ENCODE data around the gene PROK2. TPM values are rescaled to one million over a fixed set of nuclear protein-coding genes. Genes with fewer than 3 reads are reported as not detected.

The PROK2 gene
- total RNA-seq, 1 donor, result not detected

GRCh38 chr3:71733319-71733718, 51.6 kb downstream of the PROK2 start:
- DNase-seq (ENCODE audit: low read depth), result no peak
- no peak for TF ChIP-seq CTCF (IDR thresholded peaks at IDR 0.05; ENCODE audit: insufficient read depth, low read depth, low read length)
- no peak overlapping the region for H3K4me3 ChIP-seq (ENCODE audit: low read depth, low read length)

- no peak overlapping the region for H3K4me3 ChIP-seq (ENCODE audit: low read depth, low read length)
- TF ChIP-seq CTCF (IDR thresholded peaks at IDR 0.05; ENCODE audit: insufficient read depth, low read depth, low read length), result no peak
- no peak for DNase-seq (ENCODE audit: low read depth)
Measured at GRCh38 chr3:71732637-71733036, 52.3 kb downstream of the PROK2 start.

- DNase-seq (ENCODE audit: low read depth), result no peak
- TF ChIP-seq CTCF (IDR thresholded peaks at IDR 0.05; ENCODE audit: insufficient read depth, low read depth, low read length), result no peak
- H3K4me3 ChIP-seq (ENCODE audit: low read depth, low read length), result no peak overlapping the region
Measured at GRCh38 chr3:71728632-71729342, 56.2 kb downstream of the PROK2 start.

GRCh38 chr3:71726146-71726545, 58.8 kb downstream of the PROK2 start:
- DNase-seq (ENCODE audit: low read depth), result no peak
- no peak overlapping the region for H3K4me3 ChIP-seq (ENCODE audit: low read depth, low read length)
- TF ChIP-seq CTCF (IDR thresholded peaks at IDR 0.05; ENCODE audit: insufficient read depth, low read depth, low read length), result no peak

GRCh38 chr3:71725271-71725991, 59.5 kb downstream of the PROK2 start, which contains the start of gene EIF4E3:
Gene EIF4E3, minus strand, starts transcription at chr3:71725402. Its CDS starts 35 bp downstream, at chr3:71725367.
- no peak for DNase-seq (ENCODE audit: low read depth)
- no peak for TF ChIP-seq CTCF (IDR thresholded peaks at IDR 0.05; ENCODE audit: insufficient read depth, low read depth, low read length)

GRCh38 chr3:71724584-71725270, 60.2 kb downstream of the PROK2 start:
- peak; percentile 5 for DNase-seq (ENCODE audit: low read depth)
- peak overlapping the region; percentile 72 for H3K4me3 ChIP-seq (ENCODE audit: low read depth, low read length)
- no peak for TF ChIP-seq CTCF (IDR thresholded peaks at IDR 0.05; ENCODE audit: insufficient read depth, low read depth, low read length)

More at GRCh38 chr3:71725271-71725991, 59.5 kb downstream of the PROK2 start, which contains the start of gene EIF4E3:
- peak within 1 kb of the TSS; percentile 72 for H3K4me3 ChIP-seq (ENCODE audit: low read depth, low read length)
